Measurements from ENCODE around the gene GALNT18. TPM values are rescaled to one million over a fixed set of nuclear protein-coding genes. Genes with fewer than 3 reads are reported as not detected.

The GALNT18 gene
- total RNA-seq, 4 donors from 2014 or later, result 7.8 to 57.1 (median 17.8) TPM

- TF ChIP-seq CTCF (IDR thresholded peaks at IDR 0.05; ENCODE audit: low read depth), result no peak
These were observed 122.5 kb downstream of the GALNT18 start for GRCh38 chr11:11499300-11499699.

- no peak for TF ChIP-seq CTCF (IDR thresholded peaks at IDR 0.05; ENCODE audit: low read depth)
These were observed 123.6 kb downstream of the GALNT18 start for GRCh38 chr11:11498195-11498594.

GRCh38 chr11:11496879-11497278, 124.9 kb downstream of the GALNT18 start:
- TF ChIP-seq CTCF (IDR thresholded peaks at IDR 0.05; ENCODE audit: low read depth), result no peak

GRCh38 chr11:11494348-11494747, 127.5 kb downstream of the GALNT18 start:
- no peak for TF ChIP-seq CTCF (IDR thresholded peaks at IDR 0.05; ENCODE audit: low read depth)

- TF ChIP-seq CTCF (IDR thresholded peaks at IDR 0.05; ENCODE audit: low read depth), result no peak
These were observed 128.1 kb downstream of the GALNT18 start for GRCh38 chr11:11493698-11494097.

GRCh38 chr11:11491589-11491988, 130.2 kb downstream of the GALNT18 start:
- TF ChIP-seq CTCF (IDR thresholded peaks at IDR 0.05; ENCODE audit: low read depth), result no peak

GRCh38 chr11:11491014-11491413, 130.8 kb downstream of the GALNT18 start:
- TF ChIP-seq CTCF (IDR thresholded peaks at IDR 0.05; ENCODE audit: low read depth), result no peak

Measured in subcutaneous adipose tissue (tissue), 4 donors.